H1 (cell line): Measurements from ENCODE around the gene GOLGA1. TPM values are rescaled to one million over a fixed set of nuclear protein-coding genes. Genes with fewer than 3 reads are reported as not detected.
A peak's percentile ranks its signal among the peaks of the same experiment; 100 is the strongest.

Source experiments
- ASH2L ChIP-seq: fragments of 200-600, 300-600 bp; sonication (generic); IDR thresholded peaks from one replicate; pipeline ENCODE4 v1.7.1; 2017; ENCODE audit warnings: low read length
- BCL11A ChIP-seq, 2 experiments: IDR thresholded peaks; one replicate each; pipeline ENCODE4 v1.6.1; 2011; ENCODE audit warnings: low read depth in 2 of 2, low read length in 2 of 2, mild to moderate bottlenecking in 2 of 2
- CEBPB ChIP-seq: IDR thresholded peaks from 2 replicates; pipeline ENCODE4 v1.6.1; 2012; ENCODE audit warnings: low read depth, low read length
- EGR1 ChIP-seq: IDR thresholded peaks from 2 replicates; pipeline ENCODE4 v1.6.1; 2011; ENCODE audit warnings: low read depth, low read length, borderline replicate concordance
- EP300 ChIP-seq, 2 experiments: IDR thresholded peaks; 1 replicate in 1 of 2; 2 replicates in 1 of 2; pipeline ENCODE4 v1.6.1; 2011 to 2012; ENCODE audit warnings: low read depth in 2 of 2, low read length in 2 of 2, mild to moderate bottlenecking in 2 of 2, borderline replicate concordance in 1 of 2, inconsistent platforms in 1 of 2, moderate library complexity in 1 of 2
- HDAC2 ChIP-seq, 2 experiments: fragments of 300-600 bp in 1 of 2; sonication (generic) in 1 of 2; IDR thresholded peaks; 2 replicates each; pipeline ENCODE4 v1.6.1; 2011 to 2012; ENCODE audit warnings: low read depth in 2 of 2, low read length in 2 of 2, mild to moderate bottlenecking in 2 of 2, moderate library complexity in 2 of 2, borderline replicate concordance in 1 of 2, inconsistent platforms in 1 of 2
- MAFK ChIP-seq: IDR thresholded peaks from 2 replicates; pipeline ENCODE4 v1.6.1; 2012; ENCODE audit warnings: low read depth, mild to moderate bottlenecking, improper control_type of control experiment, low read length
- NANOG ChIP-seq: IDR thresholded peaks from 2 replicates; pipeline ENCODE4 v1.6.1; 2011; ENCODE audit warnings: low read length, low read depth, mild to moderate bottlenecking, inconsistent platforms; ENCODE audit not compliant: insufficient read depth, poor library complexity, severe bottlenecking
- POLR2AphosphoS5 ChIP-seq: IDR thresholded peaks from 2 replicates; pipeline ENCODE4 v1.6.1; 2011; ENCODE audit warnings: low read depth, low read length
- RNF2 ChIP-seq: fragments of 200-900, 300-1000 bp; sonication (generic); IDR thresholded peaks from 2 replicates; pipeline ENCODE4 v1.7.1; 2016; ENCODE audit warnings: borderline replicate concordance, low read depth, mild to moderate bottlenecking, antibody characterized with exemption, low read length; ENCODE audit not compliant: poor library complexity, severe bottlenecking; ENCODE audit errors: missing control alignments
- SIX5 ChIP-seq: IDR thresholded peaks from 2 replicates; pipeline ENCODE4 v1.6.1; 2011; ENCODE audit warnings: mild to moderate bottlenecking, low read depth, low read length
- SP1 ChIP-seq: IDR thresholded peaks from 2 replicates; pipeline ENCODE4 v1.6.1; 2011; ENCODE audit warnings: low read depth, low read length
- SP4 ChIP-seq: IDR thresholded peaks from 2 replicates; pipeline ENCODE4 v1.6.1; 2012; ENCODE audit warnings: low read length, inconsistent platforms
- SRF ChIP-seq: IDR thresholded peaks from 2 replicates; pipeline ENCODE4 v1.6.1; 2011; ENCODE audit warnings: mild to moderate bottlenecking, low read depth, low read length, moderate library complexity
- SUZ12 ChIP-seq: fragments of 200-600 bp; sonication (generic); IDR thresholded peaks from 2 replicates; pipeline ENCODE4 v1.6.1; 2012; ENCODE audit warnings: mild to moderate bottlenecking, inconsistent platforms, low read length, moderate library complexity, mixed read lengths
- TEAD4 ChIP-seq: IDR thresholded peaks from 2 replicates; pipeline ENCODE4 v1.6.1; 2012; ENCODE audit warnings: low read depth, low read length, inconsistent platforms, mixed read lengths
- polyA plus RNA-seq, 7 experiments: library from polyadenylated mRNA; depleted of rRNA in 3 of 7; stranded (reverse) in 5 of 7; unstranded in 2 of 7; fragments of >200 nt in 5 of 7; fragments of 200-250 nt in 2 of 7; gene quantifications; 1 replicate in 5 of 7; 2 replicates in 1 of 7; 4 replicates in 1 of 7; pipeline versions ENCODE4 v1.2.1 to v1.2.3, GENCODE V29; 2011 to 2013; ENCODE audit warnings: missing spikeins in 2 of 7, mixed read lengths in 2 of 7
- total RNA-seq: library from RNA; stranded (reverse); fragmentation: NEBNext Ultra II Directional; extraction: Animal tissue kit (Norgen Biotek cat#: 25700); gene quantifications from 2 replicates; pipeline ENCODE4 v1.2.1, GENCODE V29; 2021
- TF ChIP-seq, protein P1 (sequence below), 3 experiments: IDR thresholded peaks; 1 replicate in 2 of 3; 2 replicates in 1 of 3; pipeline versions ENCODE4 v1.5.1 to v1.6.1; 2011; ENCODE audit warnings: low read length in 3 of 3, mild to moderate bottlenecking in 3 of 3, inconsistent platforms in 2 of 3, low read depth in 1 of 3, moderate library complexity in 1 of 3; ENCODE audit not compliant: insufficient read depth in 1 of 3; ENCODE audit errors: control extremely low read depth in 1 of 3
- TF ChIP-seq, protein P2 (sequence below): IDR thresholded peaks from 2 replicates; pipeline ENCODE4 v1.6.1; 2012; ENCODE audit warnings: inconsistent platforms

GOLGA1 gene
- total and polyA plus RNA-seq, 2 of the 8 experiments (the other 6 are each of a cell fraction or from before 2014, with no cell fraction given): 4.8 to 6.5 TPM

DNA sequence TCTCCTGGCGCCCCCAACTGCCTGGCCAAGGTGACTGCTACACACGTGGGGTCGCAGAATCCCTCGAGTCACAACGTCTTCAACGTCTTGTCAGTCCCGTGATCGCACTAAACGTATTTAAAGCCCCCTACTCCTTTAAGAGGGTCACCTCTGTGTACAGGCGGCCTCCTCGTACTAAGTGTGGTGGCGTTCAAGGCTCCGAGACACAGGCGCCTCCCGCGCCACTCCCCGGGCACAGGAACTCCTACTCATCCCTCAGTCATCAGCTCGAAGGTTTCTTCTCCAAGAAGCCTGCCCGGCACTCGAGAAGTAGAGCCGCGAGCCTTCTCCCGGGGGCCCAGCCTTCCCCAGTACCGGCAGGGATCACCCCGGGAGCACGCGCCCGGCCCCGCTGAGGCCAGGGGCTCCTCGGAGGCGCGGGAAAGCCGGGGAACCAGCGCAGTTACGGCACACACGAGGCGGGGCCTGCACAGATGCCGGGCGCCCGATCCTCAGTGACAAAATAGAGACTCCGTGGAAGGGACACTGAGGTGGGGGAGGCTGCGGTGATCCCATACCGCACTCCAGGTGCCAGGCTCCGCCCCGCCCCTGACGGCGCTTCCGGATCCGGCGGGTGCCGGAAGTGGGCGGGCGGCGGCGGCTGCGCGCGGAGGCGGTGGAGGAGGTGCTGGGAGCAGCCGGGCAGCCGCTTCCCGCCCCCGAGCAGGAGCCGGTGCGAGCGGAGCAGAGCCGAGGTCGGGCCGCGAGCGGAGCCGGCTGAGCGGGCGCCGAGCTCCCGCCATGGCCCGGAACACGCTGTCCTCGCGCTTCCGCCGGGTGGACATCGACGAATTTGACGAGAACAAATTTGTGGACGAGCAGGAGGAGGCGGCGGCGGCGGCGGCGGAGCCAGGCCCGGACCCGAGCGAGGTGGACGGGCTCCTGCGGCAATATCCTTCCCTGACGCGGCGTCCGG, 72.1 kb downstream of the GOLGA1 start (continued):
- peak; percentile 50; the same call in 1 of the 2 replicates for TF ChIP-seq SP1
- no peak for TF ChIP-seq BCL11A (IDR thresholded peaks at IDR 0.05; ENCODE audit: low read depth in 2 of 2, low read length in 2 of 2)
- TF ChIP-seq, protein P1, sequence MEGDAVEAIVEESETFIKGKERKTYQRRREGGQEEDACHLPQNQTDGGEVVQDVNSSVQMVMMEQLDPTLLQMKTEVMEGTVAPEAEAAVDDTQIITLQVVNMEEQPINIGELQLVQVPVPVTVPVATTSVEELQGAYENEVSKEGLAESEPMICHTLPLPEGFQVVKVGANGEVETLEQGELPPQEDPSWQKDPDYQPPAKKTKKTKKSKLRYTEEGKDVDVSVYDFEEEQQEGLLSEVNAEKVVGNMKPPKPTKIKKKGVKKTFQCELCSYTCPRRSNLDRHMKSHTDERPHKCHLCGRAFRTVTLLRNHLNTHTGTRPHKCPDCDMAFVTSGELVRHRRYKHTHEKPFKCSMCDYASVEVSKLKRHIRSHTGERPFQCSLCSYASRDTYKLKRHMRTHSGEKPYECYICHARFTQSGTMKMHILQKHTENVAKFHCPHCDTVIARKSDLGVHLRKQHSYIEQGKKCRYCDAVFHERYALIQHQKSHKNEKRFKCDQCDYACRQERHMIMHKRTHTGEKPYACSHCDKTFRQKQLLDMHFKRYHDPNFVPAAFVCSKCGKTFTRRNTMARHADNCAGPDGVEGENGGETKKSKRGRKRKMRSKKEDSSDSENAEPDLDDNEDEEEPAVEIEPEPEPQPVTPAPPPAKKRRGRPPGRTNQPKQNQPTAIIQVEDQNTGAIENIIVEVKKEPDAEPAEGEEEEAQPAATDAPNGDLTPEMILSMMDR (IDR thresholded peaks at IDR 0.05; ENCODE audit: control extremely low read depth in 1 of 3, insufficient read depth in 1 of 3, low read depth in 1 of 3, low read length in 3 of 3): peak in 2 of 3 experiments; percentile 58 to 62; a peak in 2 of 4 replicates
- TF ChIP-seq EGR1: peak; percentile 86
- TF ChIP-seq HDAC2 (IDR thresholded peaks at IDR 0.05; ENCODE audit: borderline replicate concordance in 1 of 2, low read depth in 2 of 2, low read length in 2 of 2): peak in 1 of 2 experiments; percentile 30; a peak in 2 of 4 replicates
- TF ChIP-seq, protein P2, sequence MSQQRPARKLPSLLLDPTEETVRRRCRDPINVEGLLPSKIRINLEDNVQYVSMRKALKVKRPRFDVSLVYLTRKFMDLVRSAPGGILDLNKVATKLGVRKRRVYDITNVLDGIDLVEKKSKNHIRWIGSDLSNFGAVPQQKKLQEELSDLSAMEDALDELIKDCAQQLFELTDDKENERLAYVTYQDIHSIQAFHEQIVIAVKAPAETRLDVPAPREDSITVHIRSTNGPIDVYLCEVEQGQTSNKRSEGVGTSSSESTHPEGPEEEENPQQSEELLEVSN: peak; percentile 73; the same call in 1 of the 2 replicates
- TF ChIP-seq SIX5: no peak
- no peak for TF ChIP-seq SUZ12
- peak in 1 of 2 experiments; percentile 45; a peak in 1 of 3 replicates for TF ChIP-seq EP300 (IDR thresholded peaks at IDR 0.05; ENCODE audit: borderline replicate concordance in 1 of 2, low read depth in 2 of 2, low read length in 2 of 2)
- TF ChIP-seq CEBPB: no peak
- peak; percentile 7; the same call in 1 of the 2 replicates for TF ChIP-seq TEAD4
- TF ChIP-seq SP4: no peak
- TF ChIP-seq ASH2L: peak; percentile 52
- no peak for TF ChIP-seq RNF2
- no peak for TF ChIP-seq SRF
- TF ChIP-seq MAFK: no peak
- TF ChIP-seq NANOG: no peak
- peak; percentile 68 for TF ChIP-seq POLR2AphosphoS5
